ENCODE results near the gene CDC42.

CDC42 gene

GRCh38 chr1:22037520-22037919 lies 15.0 kb upstream of the CDC42 start:
- no peak for DNase-seq (ENCODE audit: low read depth, low spot score)

GRCh38 chr1:22038036-22038435 lies 14.5 kb upstream of the CDC42 start:
- DNase-seq (ENCODE audit: low read depth, low spot score) = no peak

DNA sequence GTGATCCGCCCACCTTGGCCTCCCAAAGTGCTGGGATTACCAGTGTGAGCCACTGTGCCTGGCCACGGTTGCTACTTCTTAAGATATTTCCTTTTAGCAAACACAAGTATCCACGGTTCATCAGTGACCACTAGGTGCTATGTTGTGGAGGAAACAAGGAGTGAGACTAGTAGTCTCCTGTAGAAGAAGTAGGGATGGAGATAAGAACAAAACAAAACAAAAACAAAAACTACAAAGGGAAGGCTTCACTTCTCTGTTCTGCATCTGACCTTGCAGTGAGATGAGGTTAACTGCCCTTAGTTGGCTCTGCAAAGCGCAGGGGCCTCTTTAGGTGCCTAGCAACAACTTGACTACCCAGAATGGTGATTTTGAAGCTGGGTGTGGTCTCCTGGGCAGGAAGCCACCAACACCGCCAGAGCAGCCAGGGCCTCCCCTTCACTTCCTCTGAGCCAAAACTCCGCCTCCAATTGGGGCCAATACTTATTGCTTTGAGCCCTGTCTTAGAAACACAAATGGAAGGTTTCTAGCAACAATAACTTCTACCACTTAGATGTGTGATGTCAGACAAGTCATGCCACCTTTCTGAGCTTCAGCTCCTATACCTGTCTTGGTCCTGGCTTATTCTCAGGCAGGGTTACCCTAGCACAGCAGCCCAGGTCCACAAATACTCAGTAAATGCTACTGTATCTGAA lies 12.8 kb upstream of the CDC42 start:
- no peak for DNase-seq (ENCODE audit: low read depth, low spot score)

DNA sequence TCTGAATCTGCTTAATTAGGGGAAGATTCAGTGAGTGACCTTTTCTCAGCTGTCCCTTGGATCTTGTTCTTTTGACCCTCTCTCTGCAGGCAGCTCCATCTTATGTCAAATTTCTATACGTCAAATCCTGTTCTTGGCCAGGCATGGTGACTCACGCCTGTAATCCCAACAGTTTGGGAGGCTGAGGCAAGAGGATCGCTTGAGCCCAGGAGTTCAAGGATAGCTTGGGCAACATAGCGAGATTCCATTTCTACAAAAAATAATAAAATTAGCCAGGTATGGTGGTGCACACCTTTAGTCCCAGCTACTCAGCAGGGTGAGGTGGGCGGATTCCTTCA lies 12.3 kb upstream of the CDC42 start:
- DNase-seq (ENCODE audit: low read depth, low spot score) = no peak

- DNase-seq (ENCODE audit: low read depth, low spot score) = no peak
These were observed 11.0 kb upstream of the CDC42 start for GRCh38 chr1:22041505-22041904.

DNA sequence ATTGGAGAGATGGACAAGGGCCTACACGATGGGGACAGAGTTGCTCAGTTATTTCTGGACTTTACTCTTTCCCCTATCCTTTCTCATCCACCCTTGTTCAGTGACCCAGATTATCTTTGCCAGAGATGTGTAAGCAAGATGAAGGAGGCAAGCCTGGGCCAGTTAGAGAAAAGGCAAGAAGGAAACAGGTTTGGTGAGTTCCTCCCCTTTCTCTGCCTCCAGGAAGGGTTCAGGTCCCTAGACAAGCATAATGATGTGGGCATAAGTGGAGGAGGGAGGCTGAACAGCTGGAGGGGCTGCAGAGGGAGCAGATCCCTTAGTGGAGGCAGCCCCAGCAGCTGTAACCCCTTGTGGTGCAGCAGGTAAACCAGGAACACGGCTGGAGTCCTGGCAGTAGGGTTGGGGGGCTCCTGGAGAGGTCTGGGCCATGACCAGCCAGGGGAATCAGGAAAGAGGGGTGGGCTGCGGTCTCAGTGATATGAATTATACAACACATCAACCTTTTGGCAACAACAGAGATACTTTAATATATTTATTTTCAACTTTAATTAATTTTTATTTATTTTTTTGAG lies 9.2 kb upstream of the CDC42 start:
- no peak for DNase-seq (ENCODE audit: low read depth, low spot score)

- no peak for DNase-seq (ENCODE audit: low read depth, low spot score)
These were observed 7.7 kb upstream of the CDC42 start for GRCh38 chr1:22044690-22045420.

DNA sequence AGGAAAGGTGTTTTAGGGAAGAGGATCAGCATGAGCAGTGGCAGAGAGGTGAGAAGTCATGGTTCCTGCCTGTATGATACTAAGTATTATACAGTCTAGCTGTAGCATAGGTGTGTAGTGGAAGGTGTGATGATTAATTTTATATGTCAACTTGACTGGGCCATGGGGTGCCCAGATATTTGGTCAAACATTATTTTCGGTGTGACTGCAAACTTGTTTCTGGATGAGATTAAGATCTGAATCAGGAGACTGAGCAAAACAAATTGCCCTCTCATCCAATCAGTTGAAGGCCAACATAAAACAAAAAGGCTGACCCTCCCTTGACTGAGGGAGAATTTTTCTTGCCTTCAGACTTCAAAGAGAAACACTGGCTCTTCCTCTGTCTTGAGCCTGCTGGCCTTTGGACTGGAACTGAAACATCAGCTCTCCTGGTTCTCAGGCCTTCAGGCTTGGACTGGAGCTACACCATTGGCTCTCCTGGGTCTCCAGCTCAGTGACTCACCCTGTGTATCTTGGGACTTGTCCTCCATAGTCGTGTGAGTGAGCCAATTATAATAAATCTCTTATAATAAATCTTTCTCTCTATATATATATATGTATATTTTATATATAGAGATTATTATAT lies 6.8 kb upstream of the CDC42 start:
- DNase-seq (ENCODE audit: low read depth, low spot score) = no peak

DNA sequence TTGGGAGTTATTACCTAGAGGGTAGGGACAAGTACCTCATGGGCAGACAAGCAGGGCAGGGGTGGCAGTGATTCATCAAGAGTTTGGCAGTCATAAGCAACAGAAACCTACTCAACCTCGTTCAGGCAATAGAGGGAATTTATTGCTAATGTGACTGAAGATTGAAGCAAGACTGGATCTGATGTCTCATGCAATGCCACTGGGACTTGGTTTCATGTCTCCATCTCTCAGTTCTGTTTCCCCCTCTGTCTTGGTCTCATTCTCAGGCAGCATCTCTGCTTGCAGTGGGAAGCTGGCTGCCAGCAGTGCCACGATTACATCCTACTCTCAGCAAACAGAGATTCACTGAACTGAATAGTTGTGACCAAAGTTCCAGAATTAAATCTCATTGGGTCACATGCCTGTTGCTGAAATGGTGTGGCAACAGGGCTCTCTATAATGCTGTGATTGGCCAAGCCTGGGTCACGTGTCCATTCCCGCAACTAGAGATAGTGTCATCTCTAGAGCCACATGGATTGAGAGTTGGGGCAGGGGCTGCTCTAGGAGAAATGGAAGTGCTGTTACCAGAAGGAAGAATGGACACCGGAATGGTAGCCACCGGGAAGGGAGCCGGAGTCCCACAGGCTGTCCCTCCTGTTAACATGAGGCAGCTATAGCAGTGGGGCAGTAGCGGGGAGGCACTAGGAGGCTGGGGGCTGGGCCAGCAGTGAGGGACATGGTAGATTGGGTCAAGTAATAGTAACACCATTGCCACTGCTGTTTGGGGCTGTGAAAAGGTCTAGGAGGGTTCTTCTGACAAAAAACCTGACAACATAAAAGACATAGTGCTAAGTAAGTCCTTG lies 3.9 kb upstream of the CDC42 start:
- DNase-seq (ENCODE audit: low read depth, low spot score) = no peak

DNA sequence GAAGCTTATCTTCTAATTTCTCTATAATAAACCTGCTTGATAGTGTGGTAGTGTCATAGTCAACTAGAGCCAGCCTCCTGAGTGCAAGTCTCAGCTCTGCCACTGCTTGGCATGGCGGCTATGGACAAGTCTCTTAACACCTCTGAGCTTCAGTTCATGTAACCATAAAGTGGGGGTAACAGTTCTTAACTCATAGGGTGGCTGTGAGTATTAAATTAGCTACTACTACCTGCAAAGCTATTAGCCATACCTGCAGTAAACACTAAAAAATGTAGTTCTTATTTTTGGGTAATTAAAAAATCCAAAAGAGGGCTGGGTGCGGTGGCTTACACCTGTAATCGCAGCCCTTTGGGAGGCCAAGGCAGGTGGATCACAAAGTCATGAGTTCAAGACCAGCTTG lies 2.2 kb upstream of the CDC42 start:
- no peak for DNase-seq (ENCODE audit: low read depth, low spot score)

DNA sequence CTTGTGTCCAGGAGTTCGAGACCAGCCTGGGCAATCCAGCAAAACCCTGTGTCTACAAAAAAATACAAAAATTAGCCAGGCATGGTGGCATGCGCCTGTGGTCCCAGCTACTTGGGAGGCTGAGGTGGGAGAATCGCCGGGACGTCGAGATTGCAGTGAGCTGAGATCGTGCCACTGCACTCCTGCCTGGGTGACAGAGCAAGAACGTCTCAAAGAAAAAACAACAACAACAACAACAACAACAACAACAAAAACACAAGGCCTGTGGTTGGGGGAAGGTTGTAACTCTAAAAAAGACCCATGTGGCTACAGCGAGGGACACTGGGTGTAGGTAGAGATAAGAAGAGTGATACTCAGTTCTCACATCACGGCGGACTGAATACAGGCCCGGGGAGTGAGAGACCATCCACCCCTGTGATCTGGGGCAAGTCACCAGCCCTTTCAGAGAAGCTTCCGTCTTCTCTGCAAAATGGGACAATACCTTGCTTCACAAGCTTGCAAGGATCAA lies 848 bp upstream of the CDC42 start:
- DNase-seq (ENCODE audit: low read depth, low spot score) = no peak

DNA sequence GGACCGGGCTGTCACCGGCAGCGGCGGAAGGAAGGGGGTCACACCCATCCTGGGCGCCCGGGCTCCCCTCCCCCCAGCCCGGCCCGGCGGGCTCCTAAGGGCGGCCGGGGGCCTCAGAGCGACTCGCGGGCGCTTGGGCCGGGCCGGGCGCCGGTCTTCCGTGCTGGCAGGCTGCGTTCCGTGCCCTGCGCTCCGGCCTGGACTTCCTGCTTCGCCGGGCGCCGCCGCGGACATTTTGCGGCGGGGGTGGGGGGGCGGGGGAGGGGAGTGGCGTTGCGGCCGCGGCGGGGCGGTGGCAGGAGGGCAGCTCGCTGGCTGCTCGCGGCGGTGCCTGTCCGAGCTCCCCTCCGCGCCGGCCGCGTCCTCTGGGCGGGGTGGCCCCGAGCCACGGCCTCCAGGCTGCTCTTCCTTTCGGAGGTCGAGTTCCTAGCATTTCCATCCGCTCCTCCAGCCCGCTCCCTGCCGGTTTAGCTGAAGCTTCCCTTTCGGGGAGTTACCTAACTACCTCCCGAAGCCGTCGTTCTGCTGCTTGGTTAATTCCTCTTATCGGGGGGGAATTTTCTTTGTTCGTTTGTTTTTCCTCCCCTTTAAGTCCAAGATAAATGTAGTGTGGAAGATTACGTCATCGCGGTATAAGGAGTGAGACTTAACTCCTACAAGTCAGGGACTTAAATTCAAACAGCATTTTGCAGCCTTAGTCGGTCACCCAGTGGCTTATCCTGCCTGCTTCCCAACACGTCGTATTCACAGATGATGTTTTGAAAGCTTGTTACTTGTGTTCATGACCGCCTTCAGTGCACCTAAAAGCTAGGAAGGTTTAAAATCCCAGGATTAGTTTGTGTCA lies 730 bp downstream of the CDC42 start:
- DNase-seq (ENCODE audit: low read depth, low spot score) = no peak

GRCh38 chr1:22053861-22054770 lies 1.6 kb downstream of the CDC42 start:
- DNase-seq (ENCODE audit: low read depth, low spot score) = no peak

- DNase-seq (ENCODE audit: low read depth, low spot score) = no peak
These were observed 3.0 kb downstream of the CDC42 start for GRCh38 chr1:22055463-22055862.

DNA sequence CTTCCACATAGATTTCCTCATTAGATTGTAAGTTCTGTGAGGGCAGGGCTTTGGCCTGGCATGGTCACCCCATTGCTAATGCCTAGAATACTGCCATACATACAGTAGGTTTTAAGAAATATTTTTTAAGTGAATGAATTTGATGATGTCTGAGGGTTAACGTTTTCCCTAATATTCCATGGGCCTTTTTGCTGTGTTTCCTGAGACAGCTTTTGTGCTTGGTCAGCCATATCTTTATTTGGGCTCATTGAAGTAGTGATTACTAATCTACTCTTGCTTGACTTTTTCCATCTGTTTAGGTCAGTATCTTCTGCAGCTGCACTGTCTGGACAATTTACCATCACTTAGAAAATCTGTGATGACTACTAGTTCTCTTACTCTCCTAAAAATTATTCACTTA lies 3.5 kb downstream of the CDC42 start:
- DNase-seq (ENCODE audit: low read depth, low spot score) = no peak

- no peak for DNase-seq (ENCODE audit: low read depth, low spot score)
These were observed 4.4 kb downstream of the CDC42 start for GRCh38 chr1:22056936-22057335.

GRCh38 chr1:22057861-22058260 lies 5.4 kb downstream of the CDC42 start:
- DNase-seq (ENCODE audit: low read depth, low spot score) = no peak

DNA sequence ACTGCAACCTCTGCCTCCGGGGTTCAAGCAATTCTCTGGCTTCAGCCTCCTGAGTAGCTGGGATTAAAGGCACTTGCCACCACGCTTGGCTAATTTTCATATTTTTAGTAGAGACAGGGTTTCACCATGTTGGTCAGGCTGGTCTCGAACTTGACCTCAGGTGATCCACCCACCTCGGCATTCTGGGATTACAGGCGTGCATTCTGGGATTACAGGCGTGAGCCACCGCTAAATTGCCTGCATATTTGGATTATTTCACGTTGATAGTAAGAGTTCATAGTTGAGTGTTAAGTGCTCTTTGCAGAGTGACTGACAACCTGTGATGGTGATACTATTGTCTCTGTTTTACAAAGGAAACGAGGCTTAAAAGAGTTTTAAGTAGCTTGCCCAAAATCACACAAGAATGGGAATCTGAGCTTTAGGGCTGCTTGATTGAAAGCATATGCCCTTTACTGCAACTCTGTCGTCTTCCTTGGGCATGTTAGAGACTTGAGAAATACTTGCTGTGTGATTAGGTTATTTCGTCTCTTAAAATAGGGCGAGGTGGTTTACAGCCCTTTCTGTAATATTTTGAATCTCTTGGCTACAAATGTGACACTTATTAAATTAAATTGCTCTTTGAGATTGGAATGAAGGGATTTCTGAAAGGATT lies 12.4 kb downstream of the CDC42 start:
- no peak for DNase-seq (ENCODE audit: low read depth, low spot score)

DNA sequence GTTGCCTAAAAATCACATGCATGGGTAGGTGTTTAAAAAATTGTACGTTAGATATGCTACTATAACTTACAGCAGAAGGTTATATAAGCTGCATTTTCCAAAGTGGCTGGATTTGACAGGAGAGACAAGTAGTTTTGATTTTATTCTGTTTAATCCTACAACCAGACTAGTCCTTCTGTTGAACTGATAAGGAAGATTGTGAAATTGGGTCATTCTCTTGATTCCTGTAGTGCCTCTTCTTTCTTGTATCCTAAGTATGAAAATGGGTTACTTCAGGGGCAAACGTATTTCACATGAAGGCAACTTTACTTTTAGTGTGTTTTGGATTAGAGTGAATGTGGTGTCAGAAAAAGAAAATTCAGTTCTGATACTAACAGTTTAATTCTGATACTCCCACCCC lies 19.0 kb downstream of the CDC42 start:
- no peak for DNase-seq (ENCODE audit: low read depth, low spot score)
